GM06990 (cell line): Measurements from ENCODE around the gene TUBA4B.

Source experiments
- DNase-seq: peaks from one replicate; pipeline ENCODE4 v3.0.0-alpha.2; 2011; ENCODE audit not compliant: insufficient read length; ENCODE audit errors: extremely low read depth
- H3K27me3 ChIP-seq: replicated peaks from 2 replicates; pipeline ENCODE4 v1.6.0; 2011; ENCODE audit warnings: low read length; ENCODE audit not compliant: control insufficient read depth, insufficient read depth
- H3K36me3 ChIP-seq: 2 replicates; pipeline ENCODE4 v1.5.1; 2011; ENCODE audit warnings: low read length; ENCODE audit not compliant: control insufficient read depth, insufficient read depth
- H3K4me3 ChIP-seq: replicated peaks from 2 replicates; pipeline ENCODE4 v1.5.1; 2011; ENCODE audit warnings: low read depth, mild to moderate bottlenecking, control low read depth, low read length
- CTCF ChIP-seq: IDR thresholded peaks from 2 replicates; pipeline ENCODE4 v1.5.1; 2011; ENCODE audit warnings: low read length, control low read depth, mild to moderate bottlenecking, inconsistent platforms; ENCODE audit not compliant: insufficient read depth, poor library complexity, severe bottlenecking

TUBA4B gene

GRCh38 chr2:219213026-219213415 lies 40.0 kb upstream of the TUBA4B start:
- DNase-seq = no peak
- Histone ChIP-seq H3K4me3 (no peak overlapping the region), H3K36me3 (peaks cover 17% of the 10 kb centered on the region), H3K27me3 (no peaks in the 10 kb centered on the region)
- TF ChIP-seq CTCF = no peak

DNA sequence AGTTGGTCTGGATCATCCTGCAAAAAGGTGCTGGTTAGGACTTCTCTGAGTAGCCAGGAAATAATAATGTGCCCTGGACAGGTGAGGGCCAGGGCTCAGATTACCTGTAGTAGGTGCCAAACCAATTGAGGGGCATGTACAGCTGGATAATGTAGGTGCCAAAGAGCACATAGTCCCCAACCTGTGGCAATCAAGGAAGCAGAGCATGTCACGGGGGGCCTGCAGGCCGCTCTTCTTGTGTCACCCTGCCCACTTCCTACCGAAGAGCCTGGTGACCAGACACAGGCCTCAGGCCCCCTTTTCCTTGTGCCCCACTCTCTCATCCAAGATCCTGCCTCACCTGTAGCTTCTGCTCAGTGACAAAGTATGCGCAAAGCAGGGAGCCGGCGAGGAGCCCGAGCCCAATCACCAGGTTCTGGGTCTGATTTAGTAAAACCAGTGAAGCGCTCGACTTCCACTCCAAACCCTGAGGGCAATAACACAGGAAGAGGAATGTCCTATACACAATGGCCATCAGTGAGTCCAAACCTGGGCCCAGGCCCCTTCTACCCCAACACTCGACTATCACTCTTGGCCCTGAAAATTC lies 39.5 kb upstream of the TUBA4B start:
- DNase-seq = no peak
- Histone ChIP-seq H3K36me3 (peaks cover 15% of the 10 kb centered on the region), H3K27me3 (no peaks in the 10 kb centered on the region), H3K4me3 (no peak overlapping the region)
- no peak for TF ChIP-seq CTCF

- no peak for TF ChIP-seq CTCF
- no peaks in the 10 kb centered on the region for H3K27me3 ChIP-seq
- no peak overlapping the region for H3K4me3 ChIP-seq
- H3K36me3 ChIP-seq = peaks cover 12% of the 10 kb centered on the region
- DNase-seq = no peak
Observed at GRCh38 chr2:219214141-219214540, 38.9 kb upstream of the TUBA4B start.

GRCh38 chr2:219214786-219215185 lies 38.3 kb upstream of the TUBA4B start:
- no peak for TF ChIP-seq CTCF
- no peak for DNase-seq
- H3K27me3 ChIP-seq = no peaks in the 10 kb centered on the region
- H3K4me3 ChIP-seq = no peak overlapping the region
- H3K36me3 ChIP-seq = peaks cover 9% of the 10 kb centered on the region

GRCh38 chr2:219215871-219216534 lies 37.0 kb upstream of the TUBA4B start:
- H3K4me3 ChIP-seq = no peak overlapping the region
- no peaks in the 10 kb centered on the region for H3K27me3 ChIP-seq
- TF ChIP-seq CTCF = no peak
- DNase-seq = no peak
- H3K36me3 ChIP-seq = peaks cover 10% of the 10 kb centered on the region

DNA sequence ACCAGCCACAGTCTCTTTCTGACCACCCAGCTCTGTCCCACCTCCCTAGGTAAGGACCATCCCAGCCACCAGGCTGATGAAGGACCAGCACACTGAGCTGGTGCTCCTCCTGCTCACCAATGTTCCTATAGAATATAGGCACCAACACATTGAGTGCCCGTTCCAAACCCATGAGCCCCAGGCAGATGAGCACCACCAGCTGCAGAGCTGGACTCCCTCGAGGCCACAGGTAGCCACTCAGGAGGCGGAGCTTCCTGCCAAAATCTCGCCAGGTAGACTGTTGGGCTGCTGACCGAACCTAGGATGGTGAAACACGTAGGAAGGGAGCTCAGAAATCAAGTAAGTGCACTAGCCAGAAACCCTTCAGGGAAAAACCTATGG lies 36.5 kb upstream of the TUBA4B start:
- TF ChIP-seq CTCF = no peak
- Histone ChIP-seq H3K27me3 (no peaks in the 10 kb centered on the region), H3K36me3 (peaks cover 10% of the 10 kb centered on the region), H3K4me3 (no peak overlapping the region)
- no peak for DNase-seq
